Liver (tissue), 9 donors: ENCODE data around the gene PRODH. TPM values are rescaled to one million over a fixed set of nuclear protein-coding genes. Genes with fewer than 3 reads are reported as not detected.

ENCODE experiments used
- DNase-seq: peaks from one replicate; pipeline ENCODE4 v3.0.0-alpha.2; 2017; ENCODE audit warnings: low spot score
- H3K27ac ChIP-seq, 2 donors: one replicate each; pipeline ENCODE4 v1.7.0; 2013; ENCODE audit warnings: inconsistent platforms in 2 of 2, low read length in 2 of 2, control low read depth in 1 of 2, low read depth in 1 of 2, mild to moderate bottlenecking in 1 of 2
- H3K27me3 ChIP-seq, 4 donors: one replicate each; pipeline versions ENCODE4 v1.6.1 to v1.7.0; 2013; ENCODE audit warnings: low read length in 3 of 4, inconsistent platforms in 1 of 4, mild to moderate bottlenecking in 1 of 4, moderate library complexity in 1 of 4; ENCODE audit not compliant: control insufficient read depth in 4 of 4, insufficient read depth in 4 of 4
- H3K36me3 ChIP-seq, 4 donors: one replicate each; pipeline versions ENCODE4 v1.6.1 to v1.7.0; 2013; ENCODE audit warnings: low read length in 3 of 4, mild to moderate bottlenecking in 3 of 4, low read depth in 1 of 4, moderate library complexity in 1 of 4; ENCODE audit not compliant: control insufficient read depth in 4 of 4, insufficient read depth in 3 of 4
- H3K4me1 ChIP-seq, 4 donors: one replicate each; pipeline versions ENCODE4 v1.6.1 to v1.7.0; 2013; ENCODE audit warnings: low read length in 3 of 4, mild to moderate bottlenecking in 3 of 4, moderate library complexity in 1 of 4; ENCODE audit not compliant: control insufficient read depth in 4 of 4, insufficient read depth in 4 of 4
- H3K4me3 ChIP-seq, 3 donors: one replicate each; pipeline versions ENCODE4 v1.6.1 to v1.7.0; 2013; ENCODE audit warnings: low read length in 3 of 3, control low read depth in 1 of 3, low read depth in 1 of 3, mild to moderate bottlenecking in 1 of 3
- H3K9ac ChIP-seq, 2 donors: one replicate each; pipeline ENCODE4 v1.7.0; 2013; ENCODE audit warnings: low read length in 2 of 2, mild to moderate bottlenecking in 2 of 2, moderate library complexity in 2 of 2, control low read depth in 1 of 2, low read depth in 1 of 2
- H3K9me3 ChIP-seq, 4 donors: one replicate each; pipeline versions ENCODE4 v1.6.1 to v1.7.0; 2013; ENCODE audit warnings: low read length in 3 of 4; ENCODE audit not compliant: control insufficient read depth in 4 of 4
- EGR1 ChIP-seq, 2 donors: IDR thresholded peaks; 2 replicates each; pipeline ENCODE4 v1.6.1; 2016 to 2018; ENCODE audit warnings: antibody characterized with exemption in 2 of 2, low read depth in 2 of 2
- GABPA ChIP-seq, 2 donors: IDR thresholded peaks in 1 of 2; conservative IDR thresholded peaks in 1 of 2; 2 replicates each; pipeline ENCODE4 v1.6.1; 2016; ENCODE audit warnings: antibody characterized with exemption in 2 of 2, mild to moderate bottlenecking in 1 of 2, moderate library complexity in 1 of 2
- HNF4G ChIP-seq: IDR thresholded peaks from 2 replicates; pipeline ENCODE4 v1.6.1; 2016; ENCODE audit warnings: antibody characterized with exemption
- JUND ChIP-seq, 2 donors: IDR thresholded peaks; 2 replicates each; pipeline ENCODE4 v1.6.1; 2016; ENCODE audit warnings: antibody characterized with exemption in 2 of 2
- NR2F2 ChIP-seq: IDR thresholded peaks from 2 replicates; pipeline ENCODE4 v1.6.1; 2016; ENCODE audit warnings: antibody characterized with exemption
- RAD21 ChIP-seq, 2 donors: IDR thresholded peaks; 2 replicates each; pipeline ENCODE4 v1.6.1; 2016; ENCODE audit warnings: antibody characterized with exemption in 2 of 2, mild to moderate bottlenecking in 2 of 2
- RXRA ChIP-seq, 2 donors: IDR thresholded peaks; 2 replicates each; pipeline ENCODE4 v1.6.1; 2017 to 2018; ENCODE audit warnings: antibody characterized with exemption in 2 of 2, mild to moderate bottlenecking in 1 of 2
- SP1 ChIP-seq: IDR thresholded peaks from 2 replicates; pipeline ENCODE4 v1.6.1; 2018; ENCODE audit warnings: antibody characterized with exemption, mild to moderate bottlenecking
- TAF1 ChIP-seq: conservative IDR thresholded peaks from 2 replicates; pipeline ENCODE4 v1.6.1; 2016; ENCODE audit warnings: antibody characterized with exemption, mild to moderate bottlenecking
- YY1 ChIP-seq: IDR thresholded peaks from 2 replicates; pipeline ENCODE4 v1.6.1; 2016; ENCODE audit warnings: antibody characterized with exemption, mild to moderate bottlenecking
- WGBS: extraction: QIAGEN DNeasy Blood & Tissue Kit; methylation state at CpG from one replicate; pipeline ENCODE4 v1.1.7; 2013; 5-methylcytosine and 5-hydroxymethylcytosine counted together
- polyA plus RNA-seq, 2 donors: library from polyadenylated mRNA; stranded (reverse) in 1 of 2; unstranded in 1 of 2; fragments of 200-250 nt in 1 of 2; fragments of >200 nt in 1 of 2; fragmentation: Nextera tagmentation in 1 of 2; extraction: Ambion mirVana in 1 of 2; gene quantifications; one replicate each; pipeline versions ENCODE4 v1.2.1 to v1.2.3, GENCODE V29; 2013 to 2015
- total RNA-seq, 2 donors: library from RNA; depleted of rRNA; stranded (reverse); fragments of >200 nt; gene quantifications; one replicate each; pipeline ENCODE4 v1.2.3, GENCODE V29; 2014
- TF ChIP-seq, protein P1 (sequence below): IDR thresholded peaks from 2 replicates; pipeline ENCODE4 v1.6.1; 2016; ENCODE audit warnings: antibody characterized with exemption, mild to moderate bottlenecking
- TF ChIP-seq, protein P2 (sequence below): IDR thresholded peaks from 2 replicates; pipeline ENCODE4 v1.6.1; 2016; ENCODE audit warnings: antibody characterized with exemption
- TF ChIP-seq, protein P3 (sequence below): fragments of 150-350 bp; IDR thresholded peaks from 2 replicates; pipeline ENCODE4 v1.5.1; 2017; ENCODE audit warnings: improper control_type of control experiment, low read depth, low read length; ENCODE audit not compliant: missing input control
- TF ChIP-seq, protein P4 (sequence below): IDR thresholded peaks from 2 replicates; pipeline ENCODE4 v1.6.1; 2016; ENCODE audit warnings: antibody characterized with exemption
- TF ChIP-seq, protein P5 (sequence below): IDR thresholded peaks from 2 replicates; pipeline ENCODE4 v1.6.1; 2016; ENCODE audit warnings: antibody characterized with exemption
- donor health status: healthy.
- donor health status: healthy.
- donor health status: healthy.
- donor health status: healthy.
- donor health status: healthy.

The PRODH gene, protein sequence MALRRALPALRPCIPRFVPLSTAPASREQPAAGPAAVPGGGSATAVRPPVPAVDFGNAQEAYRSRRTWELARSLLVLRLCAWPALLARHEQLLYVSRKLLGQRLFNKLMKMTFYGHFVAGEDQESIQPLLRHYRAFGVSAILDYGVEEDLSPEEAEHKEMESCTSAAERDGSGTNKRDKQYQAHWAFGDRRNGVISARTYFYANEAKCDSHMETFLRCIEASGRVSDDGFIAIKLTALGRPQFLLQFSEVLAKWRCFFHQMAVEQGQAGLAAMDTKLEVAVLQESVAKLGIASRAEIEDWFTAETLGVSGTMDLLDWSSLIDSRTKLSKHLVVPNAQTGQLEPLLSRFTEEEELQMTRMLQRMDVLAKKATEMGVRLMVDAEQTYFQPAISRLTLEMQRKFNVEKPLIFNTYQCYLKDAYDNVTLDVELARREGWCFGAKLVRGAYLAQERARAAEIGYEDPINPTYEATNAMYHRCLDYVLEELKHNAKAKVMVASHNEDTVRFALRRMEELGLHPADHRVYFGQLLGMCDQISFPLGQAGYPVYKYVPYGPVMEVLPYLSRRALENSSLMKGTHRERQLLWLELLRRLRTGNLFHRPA
- total RNA-seq (1 to 10 TPM in 1 of 2 donors, not detected in 1; 4.1 TPM), polyA plus RNA-seq (1 to 10 TPM; 1.2 to 1.6 TPM)

DNA sequence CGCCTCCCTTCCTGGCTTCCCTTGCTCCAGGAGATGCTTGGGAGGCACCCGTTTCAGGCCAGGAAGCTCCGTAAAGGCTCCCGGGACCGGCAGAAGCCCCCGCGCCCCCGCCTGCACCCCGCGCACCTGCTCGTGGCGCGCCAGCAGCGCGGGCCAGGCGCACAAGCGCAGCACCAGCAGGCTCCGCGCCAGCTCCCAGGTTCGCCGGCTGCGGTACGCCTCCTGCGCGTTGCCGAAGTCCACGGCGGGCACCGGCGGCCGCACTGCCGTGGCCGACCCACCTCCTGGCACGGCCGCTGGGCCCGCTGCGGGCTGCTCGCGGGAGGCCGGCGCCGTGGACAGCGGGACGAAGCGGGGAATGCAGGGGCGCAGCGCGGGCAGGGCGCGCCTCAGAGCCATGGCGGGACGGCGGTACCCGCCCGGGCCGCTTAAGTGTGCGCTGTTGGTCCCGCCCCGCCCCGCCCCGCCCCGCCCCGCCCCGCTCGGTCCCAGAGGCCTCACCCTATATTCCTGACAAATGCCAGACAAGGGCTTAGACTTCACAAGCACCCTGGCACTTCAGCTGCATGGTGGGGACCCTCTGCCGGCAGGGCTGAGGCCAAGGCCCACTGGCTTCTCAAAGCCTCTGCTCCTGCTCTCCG, at the start of gene PRODH:
PRODH (minus strand) TSS at position 405 of the 641 bp plus-strand sequence; CDS start at position 399, 6 bp downstream.
- DNase-seq = no peak
- H3K9ac ChIP-seq = no peak within 1 kb of the TSS
- H3K9me3 ChIP-seq = no peaks in the 10 kb centered on the region
- H3K36me3 ChIP-seq = no peaks in the 10 kb centered on the region
- no peaks in the 10 kb centered on the region for H3K4me1 ChIP-seq
- H3K27me3 ChIP-seq = no peaks in the 10 kb centered on the region
- no CpG with 5 or more reads among the region's 67 CpGs for WGBS
- H3K27ac ChIP-seq = no peak within 1 kb of the TSS
- H3K4me3 ChIP-seq = no peak within 1 kb of the TSS
- TF ChIP-seq, protein P1, sequence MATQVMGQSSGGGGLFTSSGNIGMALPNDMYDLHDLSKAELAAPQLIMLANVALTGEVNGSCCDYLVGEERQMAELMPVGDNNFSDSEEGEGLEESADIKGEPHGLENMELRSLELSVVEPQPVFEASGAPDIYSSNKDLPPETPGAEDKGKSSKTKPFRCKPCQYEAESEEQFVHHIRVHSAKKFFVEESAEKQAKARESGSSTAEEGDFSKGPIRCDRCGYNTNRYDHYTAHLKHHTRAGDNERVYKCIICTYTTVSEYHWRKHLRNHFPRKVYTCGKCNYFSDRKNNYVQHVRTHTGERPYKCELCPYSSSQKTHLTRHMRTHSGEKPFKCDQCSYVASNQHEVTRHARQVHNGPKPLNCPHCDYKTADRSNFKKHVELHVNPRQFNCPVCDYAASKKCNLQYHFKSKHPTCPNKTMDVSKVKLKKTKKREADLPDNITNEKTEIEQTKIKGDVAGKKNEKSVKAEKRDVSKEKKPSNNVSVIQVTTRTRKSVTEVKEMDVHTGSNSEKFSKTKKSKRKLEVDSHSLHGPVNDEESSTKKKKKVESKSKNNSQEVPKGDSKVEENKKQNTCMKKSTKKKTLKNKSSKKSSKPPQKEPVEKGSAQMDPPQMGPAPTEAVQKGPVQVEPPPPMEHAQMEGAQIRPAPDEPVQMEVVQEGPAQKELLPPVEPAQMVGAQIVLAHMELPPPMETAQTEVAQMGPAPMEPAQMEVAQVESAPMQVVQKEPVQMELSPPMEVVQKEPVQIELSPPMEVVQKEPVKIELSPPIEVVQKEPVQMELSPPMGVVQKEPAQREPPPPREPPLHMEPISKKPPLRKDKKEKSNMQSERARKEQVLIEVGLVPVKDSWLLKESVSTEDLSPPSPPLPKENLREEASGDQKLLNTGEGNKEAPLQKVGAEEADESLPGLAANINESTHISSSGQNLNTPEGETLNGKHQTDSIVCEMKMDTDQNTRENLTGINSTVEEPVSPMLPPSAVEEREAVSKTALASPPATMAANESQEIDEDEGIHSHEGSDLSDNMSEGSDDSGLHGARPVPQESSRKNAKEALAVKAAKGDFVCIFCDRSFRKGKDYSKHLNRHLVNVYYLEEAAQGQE = no peak
- TF ChIP-seq NR2F2 (no peak), TAF1 (no peak), RAD21 (IDR thresholded peaks at IDR 0.05) (no peak), YY1 (no peak), JUND (IDR thresholded peaks at IDR 0.05) (no peak), SP1 (no peak), HNF4G (no peak), GABPA (IDR thresholded peaks at IDR 0.05 in 1 of 2, conservative IDR thresholded peaks at IDR 0.05 in 1 of 2) (no peak), RXRA (IDR thresholded peaks at IDR 0.05) (no peak), EGR1 (IDR thresholded peaks at IDR 0.05; ENCODE audit: low read depth in 2 of 2) (no peak)
- TF ChIP-seq, protein P2, sequence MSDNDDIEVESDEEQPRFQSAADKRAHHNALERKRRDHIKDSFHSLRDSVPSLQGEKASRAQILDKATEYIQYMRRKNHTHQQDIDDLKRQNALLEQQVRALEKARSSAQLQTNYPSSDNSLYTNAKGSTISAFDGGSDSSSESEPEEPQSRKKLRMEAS = no peak
- TF ChIP-seq, protein P3, sequence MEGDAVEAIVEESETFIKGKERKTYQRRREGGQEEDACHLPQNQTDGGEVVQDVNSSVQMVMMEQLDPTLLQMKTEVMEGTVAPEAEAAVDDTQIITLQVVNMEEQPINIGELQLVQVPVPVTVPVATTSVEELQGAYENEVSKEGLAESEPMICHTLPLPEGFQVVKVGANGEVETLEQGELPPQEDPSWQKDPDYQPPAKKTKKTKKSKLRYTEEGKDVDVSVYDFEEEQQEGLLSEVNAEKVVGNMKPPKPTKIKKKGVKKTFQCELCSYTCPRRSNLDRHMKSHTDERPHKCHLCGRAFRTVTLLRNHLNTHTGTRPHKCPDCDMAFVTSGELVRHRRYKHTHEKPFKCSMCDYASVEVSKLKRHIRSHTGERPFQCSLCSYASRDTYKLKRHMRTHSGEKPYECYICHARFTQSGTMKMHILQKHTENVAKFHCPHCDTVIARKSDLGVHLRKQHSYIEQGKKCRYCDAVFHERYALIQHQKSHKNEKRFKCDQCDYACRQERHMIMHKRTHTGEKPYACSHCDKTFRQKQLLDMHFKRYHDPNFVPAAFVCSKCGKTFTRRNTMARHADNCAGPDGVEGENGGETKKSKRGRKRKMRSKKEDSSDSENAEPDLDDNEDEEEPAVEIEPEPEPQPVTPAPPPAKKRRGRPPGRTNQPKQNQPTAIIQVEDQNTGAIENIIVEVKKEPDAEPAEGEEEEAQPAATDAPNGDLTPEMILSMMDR = no peak
- TF ChIP-seq, protein P4, sequence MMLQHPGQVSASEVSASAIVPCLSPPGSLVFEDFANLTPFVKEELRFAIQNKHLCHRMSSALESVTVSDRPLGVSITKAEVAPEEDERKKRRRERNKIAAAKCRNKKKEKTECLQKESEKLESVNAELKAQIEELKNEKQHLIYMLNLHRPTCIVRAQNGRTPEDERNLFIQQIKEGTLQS = no peak
- TF ChIP-seq, protein P5, sequence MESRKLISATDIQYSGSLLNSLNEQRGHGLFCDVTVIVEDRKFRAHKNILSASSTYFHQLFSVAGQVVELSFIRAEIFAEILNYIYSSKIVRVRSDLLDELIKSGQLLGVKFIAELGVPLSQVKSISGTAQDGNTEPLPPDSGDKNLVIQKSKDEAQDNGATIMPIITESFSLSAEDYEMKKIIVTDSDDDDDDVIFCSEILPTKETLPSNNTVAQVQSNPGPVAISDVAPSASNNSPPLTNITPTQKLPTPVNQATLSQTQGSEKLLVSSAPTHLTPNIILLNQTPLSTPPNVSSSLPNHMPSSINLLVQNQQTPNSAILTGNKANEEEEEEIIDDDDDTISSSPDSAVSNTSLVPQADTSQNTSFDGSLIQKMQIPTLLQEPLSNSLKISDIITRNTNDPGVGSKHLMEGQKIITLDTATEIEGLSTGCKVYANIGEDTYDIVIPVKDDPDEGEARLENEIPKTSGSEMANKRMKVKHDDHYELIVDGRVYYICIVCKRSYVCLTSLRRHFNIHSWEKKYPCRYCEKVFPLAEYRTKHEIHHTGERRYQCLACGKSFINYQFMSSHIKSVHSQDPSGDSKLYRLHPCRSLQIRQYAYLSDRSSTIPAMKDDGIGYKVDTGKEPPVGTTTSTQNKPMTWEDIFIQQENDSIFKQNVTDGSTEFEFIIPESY = no peak
